HG02981 (cell line): Measurements from ENCODE around the gene GRIK3.

Source experiments
- ATAC-seq: cut with Tn5 transposase; IDR thresholded peaks from one replicate; pipeline ENCODE4 v1.9.1; 2021; ENCODE audit warnings: mild to moderate bottlenecking, moderate library complexity; ENCODE audit not compliant: unreplicated experiment

Gene GRIK3

DNA sequence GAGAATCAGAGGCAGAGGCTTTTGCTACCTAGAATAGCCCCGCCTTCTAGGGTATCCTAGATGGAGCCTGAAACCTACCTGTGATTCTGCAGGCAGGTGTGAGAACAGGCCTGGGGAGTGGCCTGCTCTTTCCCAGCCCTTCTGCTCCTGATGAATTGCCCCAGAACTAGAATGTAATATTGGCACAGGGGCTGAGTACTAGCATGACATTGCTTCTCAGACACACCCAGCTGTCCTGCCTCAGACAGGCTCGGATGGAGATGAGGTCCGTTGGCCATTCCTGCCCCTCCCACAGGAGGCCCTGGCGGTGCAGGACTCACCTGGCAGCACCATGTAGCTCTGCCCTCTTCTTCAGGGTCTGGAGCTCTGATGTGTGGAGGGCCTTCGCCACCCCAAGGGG is 237.6 kb downstream of the GRIK3 start:
- no peak for ATAC-seq

- ATAC-seq: no peak
Measured at GRCh38 chr1:36796106-36796590, 238.2 kb downstream of the GRIK3 start.

- no peak for ATAC-seq
Measured at GRCh38 chr1:36794460-36794859, 239.9 kb downstream of the GRIK3 start.

GRCh38 chr1:36793452-36793851 is 240.9 kb downstream of the GRIK3 start:
- no peak for ATAC-seq

DNA sequence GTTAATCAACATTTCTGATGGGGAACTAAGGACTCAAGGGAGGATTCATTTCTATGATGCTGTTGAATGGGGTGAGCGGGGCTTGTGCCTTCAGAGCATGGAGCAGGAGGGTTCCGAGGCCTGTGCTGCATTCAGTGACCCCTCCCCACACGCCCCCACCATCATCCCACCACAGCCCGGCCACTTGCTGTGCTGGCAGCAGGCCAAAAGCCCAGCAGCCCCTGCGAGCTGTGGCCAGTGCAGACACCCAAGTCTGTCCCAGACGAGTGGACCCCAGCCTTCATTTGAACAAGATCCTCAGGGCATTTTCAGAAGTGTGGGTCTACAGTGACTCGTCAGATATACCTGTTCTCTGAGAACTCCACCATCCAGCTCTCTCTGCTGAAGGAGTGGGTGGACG is 242.0 kb downstream of the GRIK3 start:
- ATAC-seq: no peak

DNA sequence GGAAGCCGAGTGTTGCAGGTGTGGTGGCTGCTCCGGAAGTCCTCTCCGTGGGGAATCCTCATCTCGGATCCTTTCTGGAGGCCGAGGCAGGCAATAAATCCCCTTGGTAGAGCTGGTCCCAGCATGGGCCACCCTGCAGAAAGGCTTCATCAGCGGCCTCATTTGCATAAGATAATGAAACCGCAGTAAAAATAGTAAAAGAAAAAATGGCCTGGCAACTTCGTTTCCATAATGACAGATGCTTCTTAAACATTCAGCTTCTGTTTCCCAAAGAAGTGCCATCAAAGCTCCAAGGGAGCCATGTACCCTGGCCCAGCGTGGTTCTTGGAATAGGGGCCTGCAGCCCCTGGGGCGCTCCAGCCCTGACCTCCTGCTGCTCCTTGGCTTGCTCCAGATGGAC is 244.1 kb downstream of the GRIK3 start:
- ATAC-seq: no peak

- no peak for ATAC-seq
Measured at GRCh38 chr1:36789535-36789934, 244.8 kb downstream of the GRIK3 start.

DNA sequence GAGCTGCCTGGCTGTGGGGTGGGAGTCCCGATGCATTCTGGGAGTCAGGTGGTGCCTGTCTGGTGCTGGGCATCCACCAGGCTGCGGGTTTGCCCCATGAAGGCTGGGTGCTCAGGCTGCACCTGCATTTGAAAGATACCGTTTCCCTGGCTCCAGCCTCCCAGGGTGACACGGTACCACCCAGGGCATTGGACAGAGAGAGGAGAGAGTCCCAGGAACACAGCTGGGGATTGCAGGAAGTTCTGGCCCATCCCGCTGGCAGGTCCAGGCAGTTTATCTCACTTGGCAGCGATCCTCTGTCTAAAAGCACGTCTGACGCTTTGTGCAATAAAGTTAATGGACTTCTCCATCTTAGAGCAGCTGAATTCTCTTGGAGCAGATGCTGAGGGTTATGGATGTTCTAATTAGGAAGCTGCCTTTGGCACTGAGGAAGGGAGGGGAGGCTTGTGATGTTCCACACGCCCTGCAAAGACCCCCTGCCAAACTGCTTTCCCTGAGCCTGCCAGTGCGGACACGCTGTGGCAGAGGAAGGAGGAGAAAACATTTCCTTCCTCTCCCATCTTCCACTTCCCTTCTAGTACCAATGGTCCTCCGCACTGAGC is 246.9 kb downstream of the GRIK3 start:
- ATAC-seq: no peak

DNA sequence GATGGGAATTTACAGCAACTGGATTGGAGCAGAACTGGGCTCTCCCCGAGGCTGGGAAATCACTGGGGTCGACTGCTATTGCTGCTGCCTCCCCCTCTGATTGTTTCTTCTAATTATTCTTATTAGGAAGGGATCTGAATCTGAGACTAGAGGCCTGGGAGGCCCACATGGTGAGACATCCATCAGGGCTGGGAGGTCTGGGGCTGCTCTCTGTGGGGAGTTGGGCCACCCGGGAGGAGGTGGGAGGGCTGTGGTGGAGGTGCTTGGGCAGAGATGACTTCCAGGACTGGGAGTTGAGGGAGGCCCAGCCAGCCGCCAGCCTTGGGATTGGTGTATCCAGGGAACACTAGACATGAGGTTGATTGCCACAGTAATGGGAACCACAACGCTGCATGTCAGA is 247.9 kb downstream of the GRIK3 start:
- no peak for ATAC-seq

- no peak for ATAC-seq
Measured at GRCh38 chr1:36784147-36784859, 250.0 kb downstream of the GRIK3 start.

GRCh38 chr1:36783475-36783874 is 250.8 kb downstream of the GRIK3 start:
- ATAC-seq: no peak

GRCh38 chr1:36782785-36783184 is 251.5 kb downstream of the GRIK3 start:
- no peak for ATAC-seq

DNA sequence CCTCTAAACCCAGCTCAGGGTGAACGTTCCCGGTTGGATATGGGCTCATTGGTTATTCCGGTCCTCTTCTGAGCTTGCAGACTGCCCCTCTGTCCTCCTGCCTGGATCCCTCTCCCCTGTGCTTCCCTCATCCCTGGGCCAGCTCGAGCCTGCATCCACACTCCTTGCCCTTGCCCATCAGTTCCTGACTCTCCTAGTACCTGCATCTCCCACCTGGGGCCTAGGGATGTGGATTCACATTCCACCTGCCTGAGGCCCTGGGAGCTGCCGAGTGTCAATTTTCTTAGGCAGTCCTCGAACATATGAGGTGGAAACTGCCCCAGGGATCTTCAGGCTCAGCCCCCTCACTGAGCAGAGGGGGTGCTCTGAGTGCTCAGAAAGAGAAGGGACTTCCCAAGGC is 252.2 kb downstream of the GRIK3 start:
- ATAC-seq: no peak

DNA sequence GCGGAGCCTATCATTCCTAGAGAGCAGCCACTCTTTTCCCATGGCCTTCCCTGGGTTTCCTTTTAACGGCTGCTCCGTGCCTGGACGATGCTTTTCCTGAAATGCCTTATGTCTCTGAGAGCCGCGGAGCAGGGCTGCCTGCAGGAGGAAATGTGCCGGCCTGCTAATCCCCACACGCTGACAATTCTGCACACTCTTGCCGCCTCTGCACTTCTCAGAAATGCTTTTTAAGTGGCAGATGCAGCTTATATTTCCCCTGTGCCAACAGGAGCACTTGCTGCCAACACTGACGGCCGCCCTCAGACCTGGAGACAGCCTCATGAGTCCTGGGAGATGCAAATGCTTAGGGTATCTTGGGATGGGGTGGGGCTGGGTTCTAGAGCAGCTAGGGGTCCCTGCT is 253.2 kb downstream of the GRIK3 start:
- ATAC-seq: no peak

DNA sequence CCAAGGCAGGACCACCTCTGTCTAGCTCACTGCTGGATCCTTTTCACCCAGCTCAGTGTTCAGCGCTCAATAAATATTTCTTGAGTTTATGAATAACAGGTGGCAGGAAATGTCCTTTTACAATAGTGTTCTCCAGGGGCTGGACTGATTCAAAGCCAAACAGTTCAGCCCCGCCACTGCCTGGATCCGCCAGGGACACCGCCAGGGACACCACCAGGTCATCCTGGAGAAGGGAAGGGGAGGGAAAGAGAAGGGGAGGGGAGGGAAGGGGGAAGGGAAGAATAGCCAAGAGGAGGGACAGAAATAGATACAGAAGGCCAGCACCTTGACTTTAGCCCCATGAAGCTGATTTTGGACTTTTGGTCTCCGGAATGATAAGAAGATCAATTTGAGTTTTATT is 255.6 kb downstream of the GRIK3 start:
- no peak for ATAC-seq

DNA sequence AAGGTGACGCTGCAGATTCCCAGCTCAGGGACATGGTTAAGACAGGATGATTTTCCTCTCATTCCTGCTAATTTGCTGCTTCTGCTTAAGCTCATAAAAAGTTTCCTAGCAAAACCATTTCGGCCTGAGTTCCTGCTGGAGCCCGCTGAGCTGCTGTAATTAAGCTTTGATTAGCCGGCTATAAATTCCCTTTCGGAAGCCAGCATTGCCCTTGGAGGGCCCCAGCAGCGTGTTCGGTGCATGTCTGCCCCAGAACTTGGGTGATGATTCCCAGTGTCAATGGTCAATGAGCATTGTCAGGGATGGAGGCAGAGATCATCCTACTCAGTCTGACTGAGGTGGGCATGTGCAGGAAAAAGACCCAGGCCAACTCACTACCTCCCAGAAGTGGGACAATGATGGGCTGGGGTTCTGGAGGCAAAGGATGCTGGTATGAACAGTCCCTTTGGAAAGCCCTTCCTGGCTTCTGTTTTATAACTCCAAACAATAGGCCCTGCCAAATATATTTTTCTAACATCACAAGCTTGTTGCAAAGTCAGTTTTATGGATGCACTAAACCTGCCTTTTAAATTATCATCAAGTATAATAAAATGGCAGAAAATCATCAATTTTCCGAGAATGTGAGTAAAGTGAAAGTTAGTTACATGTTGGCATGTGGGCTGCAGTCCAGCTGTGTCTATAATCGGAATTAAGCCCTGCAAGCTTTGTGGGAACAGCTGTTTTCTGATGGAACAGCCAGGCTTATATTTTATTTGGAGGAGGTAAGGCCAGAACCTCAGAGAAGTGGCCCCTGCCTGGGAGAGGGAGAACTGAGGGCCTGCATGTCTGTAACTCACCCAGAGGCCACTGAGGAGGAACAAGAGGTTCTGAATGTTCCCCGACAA is 257.1 kb downstream of the GRIK3 start:
- ATAC-seq: no peak

GRCh38 chr1:36776256-36776655 is 258.1 kb downstream of the GRIK3 start:
- ATAC-seq: no peak

DNA sequence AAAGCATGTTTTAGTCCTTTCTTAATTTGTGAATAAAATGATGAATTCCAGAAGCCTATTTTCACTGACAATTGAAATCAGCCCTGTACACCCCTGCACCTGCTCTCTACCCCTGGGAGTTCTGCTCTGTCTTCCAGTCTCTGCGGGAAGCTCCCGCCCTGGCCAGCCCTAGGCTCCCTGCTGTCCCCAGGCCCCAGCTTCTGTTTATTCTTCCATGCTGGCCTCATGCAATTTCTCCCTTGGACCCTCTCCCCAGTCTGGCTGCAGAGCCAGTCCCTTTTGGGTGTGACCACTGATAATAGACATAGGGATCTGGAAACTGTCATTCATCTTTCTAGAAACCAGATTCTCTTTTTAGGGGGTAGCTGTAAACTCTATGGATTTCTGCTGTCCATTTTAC is 258.6 kb downstream of the GRIK3 start:
- no peak for ATAC-seq

DNA sequence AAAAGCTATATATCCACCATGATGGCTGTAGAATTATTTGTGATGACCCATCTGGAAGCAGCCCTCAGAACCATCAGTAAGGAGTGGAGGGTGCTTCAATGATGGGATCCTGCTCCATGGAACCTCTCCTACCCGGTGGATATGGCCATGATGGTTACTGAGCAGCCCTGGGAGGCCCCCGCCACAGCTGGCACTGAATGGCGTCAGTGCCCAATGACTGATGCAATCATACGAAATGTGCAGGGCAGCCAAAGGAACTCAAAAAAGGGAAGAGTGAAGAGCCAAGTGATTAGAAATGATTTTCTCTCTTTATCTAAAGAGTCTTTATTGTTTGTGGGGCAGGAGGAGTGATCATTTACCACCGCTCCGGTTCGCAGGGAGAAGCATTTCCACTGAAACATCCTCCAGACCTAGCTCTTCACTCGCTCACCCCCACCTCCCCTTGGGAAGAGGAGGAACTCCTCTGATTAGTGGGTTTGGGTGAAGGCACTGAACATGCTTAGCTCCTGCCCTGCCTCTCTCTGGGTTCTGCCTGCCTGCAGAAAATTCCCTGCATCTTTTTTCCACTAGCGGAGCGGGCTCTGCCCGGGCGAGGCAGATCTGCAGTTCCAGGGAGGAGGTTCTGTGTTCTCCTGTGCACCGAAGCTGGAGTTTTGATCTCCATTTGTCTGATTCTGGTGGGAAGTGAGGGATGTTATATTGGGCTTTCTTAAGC is 260.3 kb downstream of the GRIK3 start:
- ATAC-seq: no peak

GRCh38 chr1:36772647-36773495 is 261.4 kb downstream of the GRIK3 start:
- ATAC-seq: no peak
